ENCODE data around the gene IPPK.

DNA sequence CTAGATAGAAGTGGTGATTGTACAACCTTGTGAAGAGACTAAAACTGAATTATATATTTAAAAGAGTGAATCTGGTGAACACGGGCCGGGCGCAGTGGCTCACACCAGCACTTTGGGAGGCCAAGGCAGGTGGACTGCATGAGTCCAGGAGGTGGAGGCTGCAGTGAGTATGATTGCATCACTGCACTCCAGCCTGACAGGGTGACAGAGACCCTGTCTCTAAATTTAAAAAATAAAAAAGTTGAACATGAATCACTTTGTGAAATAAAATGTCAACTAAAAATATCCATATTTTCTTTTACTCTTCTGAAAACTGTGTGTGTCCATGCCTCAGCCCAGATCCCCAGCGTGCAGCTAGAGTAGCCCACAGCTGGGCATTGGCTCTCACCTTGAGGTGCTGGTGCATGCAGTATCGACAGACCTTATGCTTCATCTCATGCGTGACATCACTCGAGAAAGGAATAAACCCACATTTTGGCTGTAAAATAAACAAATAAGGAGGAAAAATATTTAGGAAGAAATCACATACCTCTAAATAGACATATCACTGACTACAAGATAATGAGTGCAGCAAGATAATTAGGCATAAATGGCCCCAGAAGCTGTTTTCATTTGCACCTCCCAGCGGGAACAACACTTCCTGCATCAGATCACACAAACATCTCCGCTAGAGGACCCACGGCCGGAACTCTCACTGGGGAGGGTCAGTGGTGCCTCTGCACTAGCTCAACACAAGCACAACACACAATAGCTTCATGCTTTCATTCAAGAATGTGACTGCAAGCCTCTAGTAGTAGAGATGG, 22.1 kb downstream of the IPPK start:
- TF ChIP-seq, protein P1, sequence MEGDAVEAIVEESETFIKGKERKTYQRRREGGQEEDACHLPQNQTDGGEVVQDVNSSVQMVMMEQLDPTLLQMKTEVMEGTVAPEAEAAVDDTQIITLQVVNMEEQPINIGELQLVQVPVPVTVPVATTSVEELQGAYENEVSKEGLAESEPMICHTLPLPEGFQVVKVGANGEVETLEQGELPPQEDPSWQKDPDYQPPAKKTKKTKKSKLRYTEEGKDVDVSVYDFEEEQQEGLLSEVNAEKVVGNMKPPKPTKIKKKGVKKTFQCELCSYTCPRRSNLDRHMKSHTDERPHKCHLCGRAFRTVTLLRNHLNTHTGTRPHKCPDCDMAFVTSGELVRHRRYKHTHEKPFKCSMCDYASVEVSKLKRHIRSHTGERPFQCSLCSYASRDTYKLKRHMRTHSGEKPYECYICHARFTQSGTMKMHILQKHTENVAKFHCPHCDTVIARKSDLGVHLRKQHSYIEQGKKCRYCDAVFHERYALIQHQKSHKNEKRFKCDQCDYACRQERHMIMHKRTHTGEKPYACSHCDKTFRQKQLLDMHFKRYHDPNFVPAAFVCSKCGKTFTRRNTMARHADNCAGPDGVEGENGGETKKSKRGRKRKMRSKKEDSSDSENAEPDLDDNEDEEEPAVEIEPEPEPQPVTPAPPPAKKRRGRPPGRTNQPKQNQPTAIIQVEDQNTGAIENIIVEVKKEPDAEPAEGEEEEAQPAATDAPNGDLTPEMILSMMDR (conservative IDR thresholded peaks at IDR 0.05) = no peak
- no peak for TF ChIP-seq ZFX (IDR thresholded peaks at IDR 0.05)
